Esophagus squamous epithelium (tissue), 4 donors: ENCODE results near the gene ARL10.

Experiments
- POLR2A ChIP-seq, 4 donors: fragments of 450-650 bp; IDR thresholded peaks; one replicate each; pipeline ENCODE4 v1.6.1; 2017; ENCODE audit warnings: antibody characterized with exemption in 4 of 4, mild to moderate bottlenecking in 4 of 4, moderate library complexity in 3 of 4
- TF ChIP-seq, protein P1 (sequence below), 6 experiments: fragments of 450-650 bp in 4 of 6; fragments of 200-600 bp in 2 of 6; sonication (generic) in 2 of 6; IDR thresholded peaks; one replicate each; pipeline ENCODE4 v1.5.1; 2016 to 2019; ENCODE audit warnings: antibody characterized with exemption in 6 of 6, mild to moderate bottlenecking in 4 of 6, moderate library complexity in 4 of 6

DNA sequence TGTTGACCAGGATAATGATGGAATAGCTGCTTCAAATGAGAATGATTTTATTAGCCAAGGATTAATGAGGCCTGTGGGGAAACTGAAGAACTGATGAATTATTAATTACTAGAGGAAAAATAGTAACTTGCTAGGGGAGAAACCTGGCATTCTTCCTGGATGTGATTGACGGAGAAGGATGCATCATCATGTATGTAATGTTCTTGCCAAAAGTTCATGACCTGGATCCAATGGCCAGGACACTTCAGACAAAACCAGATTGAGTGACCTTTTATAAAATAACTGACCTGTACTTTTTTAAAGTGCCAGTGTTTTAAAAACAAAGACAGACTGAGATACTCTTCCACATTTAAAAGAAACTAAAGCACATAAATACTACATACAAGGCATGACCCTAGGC, 27.4 kb upstream of the ARL10 start:
- TF ChIP-seq, protein P1, sequence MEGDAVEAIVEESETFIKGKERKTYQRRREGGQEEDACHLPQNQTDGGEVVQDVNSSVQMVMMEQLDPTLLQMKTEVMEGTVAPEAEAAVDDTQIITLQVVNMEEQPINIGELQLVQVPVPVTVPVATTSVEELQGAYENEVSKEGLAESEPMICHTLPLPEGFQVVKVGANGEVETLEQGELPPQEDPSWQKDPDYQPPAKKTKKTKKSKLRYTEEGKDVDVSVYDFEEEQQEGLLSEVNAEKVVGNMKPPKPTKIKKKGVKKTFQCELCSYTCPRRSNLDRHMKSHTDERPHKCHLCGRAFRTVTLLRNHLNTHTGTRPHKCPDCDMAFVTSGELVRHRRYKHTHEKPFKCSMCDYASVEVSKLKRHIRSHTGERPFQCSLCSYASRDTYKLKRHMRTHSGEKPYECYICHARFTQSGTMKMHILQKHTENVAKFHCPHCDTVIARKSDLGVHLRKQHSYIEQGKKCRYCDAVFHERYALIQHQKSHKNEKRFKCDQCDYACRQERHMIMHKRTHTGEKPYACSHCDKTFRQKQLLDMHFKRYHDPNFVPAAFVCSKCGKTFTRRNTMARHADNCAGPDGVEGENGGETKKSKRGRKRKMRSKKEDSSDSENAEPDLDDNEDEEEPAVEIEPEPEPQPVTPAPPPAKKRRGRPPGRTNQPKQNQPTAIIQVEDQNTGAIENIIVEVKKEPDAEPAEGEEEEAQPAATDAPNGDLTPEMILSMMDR (IDR thresholded peaks at IDR 0.05) = no peak
- TF ChIP-seq POLR2A (IDR thresholded peaks at IDR 0.05) = no peak
